IPS DF 4.7 (cell line): ENCODE results near the gene MAP3K2.

Source experiments
- DNase-seq: peaks from one replicate; pipeline ENCODE4 v3.0.0-alpha.2; 2013; ENCODE audit warnings: low spot score; ENCODE audit errors: extremely low read depth

The MAP3K2 gene

DNA sequence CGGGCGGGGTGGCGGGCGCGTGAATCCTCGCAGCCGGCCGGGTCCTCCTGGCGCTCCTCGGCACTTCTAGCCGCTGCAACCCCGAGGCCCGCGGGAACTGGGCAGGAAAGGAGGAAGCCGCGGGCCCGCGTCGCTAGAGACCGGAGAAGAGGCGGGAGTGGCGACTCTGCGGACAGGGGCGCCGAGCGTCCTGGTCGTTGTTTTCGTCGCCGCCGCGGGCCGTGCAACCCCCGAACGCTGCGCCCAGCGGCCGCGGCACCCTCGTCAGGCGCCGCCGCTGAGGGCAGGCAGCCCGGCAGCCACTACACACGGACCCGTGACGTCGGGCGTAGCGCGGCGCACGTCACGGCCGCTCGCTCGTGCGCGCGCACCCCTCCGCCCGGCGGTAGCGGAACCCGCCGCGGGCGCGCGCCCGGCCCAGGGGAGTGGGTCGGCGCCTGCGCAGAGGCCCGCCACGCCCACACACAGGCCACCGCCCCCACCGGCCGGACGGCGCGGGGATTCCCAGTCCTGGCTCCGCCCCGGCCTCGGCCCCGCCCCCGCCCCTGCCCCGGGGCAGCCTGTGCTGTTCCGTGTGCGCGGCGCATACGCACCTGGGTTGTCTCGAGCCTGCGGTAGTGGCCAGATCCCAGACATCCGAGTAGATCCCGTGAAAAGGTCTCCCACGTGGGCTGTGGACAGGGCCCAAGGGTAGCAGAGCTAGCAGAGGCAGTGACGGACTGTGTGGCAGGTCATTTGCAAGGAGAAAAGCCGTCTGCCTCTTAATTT lies at the start of gene MAP3K2:
MAP3K2 (minus strand) TSS at position 321 of the 768 bp plus-strand sequence. CDS start 44,846 bp downstream, outside the sequence.
- DNase-seq = no peak

DNA sequence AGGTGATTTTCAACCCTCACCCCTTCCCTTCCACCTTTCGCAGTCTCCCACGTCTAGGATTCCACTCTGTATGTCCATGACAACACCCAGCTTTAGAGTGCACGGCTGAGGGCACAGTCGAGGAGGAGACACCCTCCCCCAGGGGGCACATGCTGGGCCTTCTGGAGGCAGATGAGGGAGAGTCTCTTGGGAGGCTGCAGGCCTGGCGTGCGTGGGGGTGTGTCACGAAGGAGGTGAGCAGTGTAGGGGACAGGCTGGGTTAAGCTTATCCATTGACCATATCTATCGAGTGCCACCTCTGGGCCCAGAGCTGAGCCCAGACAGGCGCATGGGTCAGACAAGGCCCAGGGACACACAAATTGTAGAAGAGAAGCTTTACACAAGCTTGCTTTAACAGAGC lies 49.3 kb upstream of the MAP3K2 start:
- no peak for DNase-seq

GRCh38 chr2:127434515-127434914 lies 46.7 kb upstream of the MAP3K2 start:
- DNase-seq = no peak

GRCh38 chr2:127431408-127432023 lies 43.7 kb upstream of the MAP3K2 start:
- DNase-seq = no peak

- DNase-seq = no peak
Measured at GRCh38 chr2:127429844-127430425, 42.2 kb upstream of the MAP3K2 start.

DNA sequence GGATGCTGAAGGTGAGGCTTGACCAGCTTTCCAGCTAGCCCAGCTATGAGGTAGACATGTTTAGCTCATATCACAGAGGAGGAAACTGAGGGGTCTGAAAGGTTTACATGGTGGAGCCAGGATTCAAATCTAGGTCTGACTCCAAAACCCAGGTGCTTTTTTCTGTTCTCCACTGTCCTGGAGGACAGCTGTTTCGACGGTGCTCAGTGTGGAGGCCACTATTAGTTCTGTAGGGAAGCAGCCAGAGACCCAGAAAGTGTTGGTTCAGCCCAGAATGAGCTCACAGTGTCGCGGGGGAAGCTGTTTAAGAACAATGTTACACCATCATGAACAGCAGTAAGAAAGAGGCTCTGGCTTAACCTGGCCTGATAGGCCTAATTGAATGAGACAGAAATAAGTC lies 41.5 kb upstream of the MAP3K2 start:
- no peak for DNase-seq

DNA sequence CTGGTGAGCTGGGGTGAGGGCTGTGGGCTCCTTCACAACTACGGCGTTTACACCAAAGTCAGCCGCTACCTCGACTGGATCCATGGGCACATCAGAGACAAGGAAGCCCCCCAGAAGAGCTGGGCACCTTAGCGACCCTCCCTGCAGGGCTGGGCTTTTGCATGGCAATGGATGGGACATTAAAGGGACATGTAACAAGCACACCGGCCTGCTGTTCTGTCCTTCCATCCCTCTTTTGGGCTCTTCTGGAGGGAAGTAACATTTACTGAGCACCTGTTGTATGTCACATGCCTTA lies 41.0 kb upstream of the MAP3K2 start:
- no peak for DNase-seq

DNA sequence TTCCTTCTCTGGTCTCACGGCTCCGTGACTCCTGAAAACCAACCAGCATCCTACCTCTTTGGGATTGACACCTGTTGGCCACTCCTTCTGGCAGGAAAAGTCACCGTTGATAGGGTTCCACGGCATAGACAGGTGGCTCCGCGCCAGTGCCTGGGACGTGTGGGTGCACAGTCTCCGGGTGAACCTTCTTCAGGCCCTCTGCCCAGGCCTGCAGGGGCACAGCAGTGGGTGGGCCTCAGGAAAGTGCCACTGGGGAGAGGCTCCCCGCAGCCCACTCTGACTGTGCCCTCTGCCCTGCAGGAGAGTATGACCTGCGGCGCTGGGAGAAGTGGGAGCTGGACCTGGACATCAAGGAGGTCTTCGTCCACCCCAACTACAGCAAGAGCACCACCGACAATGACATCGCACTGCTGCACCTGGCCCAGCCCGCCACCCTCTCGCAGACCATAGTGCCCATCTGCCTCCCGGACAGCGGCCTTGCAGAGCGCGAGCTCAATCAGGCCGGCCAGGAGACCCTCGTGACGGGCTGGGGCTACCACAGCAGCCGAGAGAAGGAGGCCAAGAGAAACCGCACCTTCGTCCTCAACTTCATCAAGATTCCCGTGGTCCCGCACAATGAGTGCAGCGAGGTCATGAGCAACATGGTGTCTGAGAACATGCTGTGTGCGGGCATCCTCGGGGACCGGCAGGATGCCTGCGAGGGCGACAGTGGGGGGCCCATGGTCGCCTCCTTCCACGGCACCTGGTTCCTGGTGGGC lies 40.5 kb upstream of the MAP3K2 start:
- no peak for DNase-seq

DNA sequence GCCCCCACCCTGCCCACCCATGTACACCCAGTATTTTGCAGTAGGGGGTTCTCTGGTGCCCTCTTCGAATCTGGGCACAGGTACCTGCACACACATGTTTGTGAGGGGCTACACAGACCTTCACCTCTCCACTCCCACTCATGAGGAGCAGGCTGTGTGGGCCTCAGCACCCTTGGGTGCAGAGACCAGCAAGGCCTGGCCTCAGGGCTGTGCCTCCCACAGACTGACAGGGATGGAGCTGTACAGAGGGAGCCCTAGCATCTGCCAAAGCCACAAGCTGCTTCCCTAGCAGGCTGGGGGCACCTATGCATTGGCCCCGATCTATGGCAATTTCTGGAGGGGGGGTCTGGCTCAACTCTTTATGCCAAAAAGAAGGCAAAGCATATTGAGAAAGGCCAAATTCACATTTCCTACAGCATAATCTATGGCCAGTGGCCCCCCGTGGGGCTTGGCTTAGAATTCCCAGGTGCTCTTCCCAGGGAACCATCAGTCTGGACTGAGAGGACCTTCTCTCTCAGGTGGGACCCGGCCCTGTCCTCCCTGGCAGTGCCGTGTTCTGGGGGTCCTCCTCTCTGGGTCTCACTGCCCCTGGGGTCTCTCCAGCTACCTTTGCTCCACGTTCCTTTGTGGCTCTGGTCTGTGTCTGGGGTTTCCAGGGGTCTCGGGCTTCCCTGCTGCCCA lies 39.7 kb upstream of the MAP3K2 start:
- DNase-seq = no peak

GRCh38 chr2:127426501-127427354 lies 39.0 kb upstream of the MAP3K2 start:
- DNase-seq = no peak

DNA sequence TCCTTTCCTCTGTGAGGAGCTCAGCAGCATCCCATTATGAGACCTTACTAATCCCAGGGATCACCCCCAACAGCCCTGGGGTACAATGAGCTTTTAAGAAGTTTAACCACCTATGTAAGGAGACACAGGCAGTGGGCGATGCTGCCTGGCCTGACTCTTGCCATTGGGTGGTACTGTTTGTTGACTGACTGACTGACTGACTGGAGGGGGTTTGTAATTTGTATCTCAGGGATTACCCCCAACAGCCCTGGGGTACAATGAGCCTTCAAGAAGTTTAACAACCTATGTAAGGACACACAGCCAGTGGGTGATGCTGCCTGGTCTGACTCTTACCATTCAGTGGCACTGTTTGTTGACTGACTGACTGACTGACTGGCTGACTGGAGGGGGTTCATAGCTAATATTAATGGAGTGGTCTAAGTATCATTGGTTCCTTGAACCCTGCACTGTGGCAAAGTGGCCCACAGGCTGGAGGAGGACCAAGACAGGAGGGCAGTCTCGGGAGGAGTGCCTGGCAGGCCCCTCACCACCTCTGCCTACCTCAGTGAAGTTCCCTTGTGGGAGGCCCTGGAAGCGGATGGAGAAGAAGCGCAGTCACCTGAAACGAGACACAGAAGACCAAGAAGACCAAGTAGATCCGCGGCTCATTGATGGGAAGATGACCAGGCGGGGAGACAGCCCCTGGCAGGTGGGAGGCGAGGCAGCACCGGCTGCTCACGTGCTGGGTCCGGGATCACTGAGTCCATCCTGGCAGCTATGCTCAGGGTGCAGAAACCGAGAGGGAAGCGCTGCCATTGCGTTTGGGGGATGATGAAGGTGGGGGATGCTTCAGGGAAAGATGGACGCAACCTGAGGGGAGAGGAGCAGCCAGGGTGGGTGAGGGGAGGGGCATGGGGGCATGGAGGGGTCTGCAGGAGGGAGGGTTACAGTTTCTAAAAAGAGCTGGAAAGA lies 38.0 kb upstream of the MAP3K2 start:
- no peak for DNase-seq

DNA sequence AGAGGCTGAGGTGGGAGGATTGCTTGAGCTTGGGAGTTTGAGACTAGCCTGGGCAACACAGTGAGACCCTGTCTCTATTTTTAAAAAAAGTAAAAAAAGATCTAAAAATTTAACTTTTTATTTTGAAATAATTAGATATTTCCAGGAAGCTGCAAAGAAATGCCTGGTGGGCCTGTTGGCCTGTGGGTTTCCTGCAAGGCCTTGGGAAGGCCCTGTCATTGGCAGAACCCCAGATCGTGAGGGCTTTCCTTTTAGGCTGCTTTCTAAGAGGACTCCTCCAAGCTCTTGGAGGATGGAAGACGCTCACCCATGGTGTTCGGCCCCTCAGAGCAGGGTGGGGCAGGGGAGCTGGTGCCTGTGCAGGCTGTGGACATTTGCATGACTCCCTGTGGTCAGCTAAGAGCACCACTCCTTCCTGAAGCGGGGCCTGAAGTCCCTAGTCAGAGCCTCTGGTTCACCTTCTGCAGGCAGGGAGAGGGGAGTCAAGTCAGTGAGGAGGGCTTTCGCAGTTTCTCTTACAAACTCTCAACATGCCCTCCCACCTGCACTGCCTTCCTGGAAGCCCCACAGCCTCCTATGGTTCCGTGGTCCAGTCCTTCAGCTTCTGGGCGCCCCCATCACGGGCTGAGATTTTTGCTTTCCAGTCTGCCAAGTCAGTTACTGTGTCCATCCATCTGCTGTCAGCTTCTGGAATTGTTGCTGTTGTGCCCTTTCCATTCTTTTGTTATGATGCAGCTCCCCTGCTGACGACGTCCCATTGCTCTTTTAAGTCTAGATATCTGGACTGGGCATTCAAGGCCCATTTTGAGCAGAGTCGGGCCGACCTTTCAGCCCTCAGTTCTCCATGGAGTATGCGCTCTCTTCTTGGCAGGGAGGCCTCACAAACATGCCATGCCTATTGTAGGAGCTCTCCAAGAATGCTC lies 37.1 kb upstream of the MAP3K2 start:
- DNase-seq = no peak

DNA sequence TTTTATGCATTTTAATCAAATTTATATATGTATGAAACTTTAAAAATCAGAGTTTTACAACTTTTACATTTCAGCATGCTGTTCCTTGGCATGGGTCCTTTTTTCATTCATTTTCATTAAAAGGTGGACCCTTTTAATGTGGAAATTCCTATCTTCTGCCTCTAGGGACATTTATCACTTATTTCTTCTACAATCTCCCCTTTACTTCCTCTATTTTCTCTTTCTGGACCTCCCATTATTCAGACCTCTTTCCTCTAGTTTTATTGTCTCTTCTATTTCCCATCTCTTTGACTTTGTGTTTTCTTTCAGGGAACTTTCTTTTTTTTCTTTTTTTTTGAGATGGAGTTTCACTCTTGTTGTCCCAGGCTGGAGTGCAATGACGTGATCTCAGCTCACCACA lies 36.1 kb upstream of the MAP3K2 start:
- no peak for DNase-seq

GRCh38 chr2:127423478-127423843 lies 35.7 kb upstream of the MAP3K2 start:
- DNase-seq = no peak

DNA sequence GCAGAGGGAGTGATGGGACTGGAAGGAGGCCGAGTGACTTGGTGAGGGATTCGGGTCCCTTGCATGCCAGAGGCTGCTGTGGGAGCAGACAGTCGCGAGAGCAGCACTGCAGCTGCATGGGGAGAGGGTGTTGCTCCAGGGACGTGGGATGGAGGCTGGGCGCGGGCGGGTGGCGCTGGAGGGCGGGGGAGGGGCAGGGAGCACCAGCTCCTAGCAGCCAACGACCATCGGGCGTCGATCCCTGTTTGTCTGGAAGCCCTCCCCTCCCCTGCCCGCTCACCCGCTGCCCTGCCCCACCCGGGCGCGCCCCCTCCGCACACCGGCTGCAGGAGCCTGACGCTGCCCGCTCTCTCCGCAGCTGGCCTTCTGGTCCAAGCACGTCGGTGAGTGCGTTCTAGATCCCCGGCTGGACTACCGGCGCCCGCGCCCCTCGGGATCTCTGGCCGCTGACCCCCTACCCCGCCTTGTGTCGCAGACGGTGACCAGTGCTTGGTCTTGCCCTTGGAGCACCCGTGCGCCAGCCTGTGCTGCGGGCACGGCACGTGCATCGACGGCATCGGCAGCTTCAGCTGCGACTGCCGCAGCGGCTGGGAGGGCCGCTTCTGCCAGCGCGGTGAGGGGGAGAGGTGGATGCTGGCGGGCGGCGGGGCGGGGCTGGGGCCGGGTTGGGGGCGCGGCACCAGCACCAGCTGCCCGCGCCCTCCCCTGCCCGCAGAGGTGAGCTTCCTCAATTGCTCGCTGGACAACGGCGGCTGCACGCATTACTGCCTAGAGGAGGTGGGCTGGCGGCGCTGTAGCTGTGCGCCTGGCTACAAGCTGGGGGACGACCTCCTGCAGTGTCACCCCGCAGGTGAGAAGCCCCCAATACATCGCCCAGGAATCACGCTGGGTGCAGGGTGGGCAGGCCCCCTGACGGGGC lies 35.0 kb upstream of the MAP3K2 start:
- no peak for DNase-seq

DNA sequence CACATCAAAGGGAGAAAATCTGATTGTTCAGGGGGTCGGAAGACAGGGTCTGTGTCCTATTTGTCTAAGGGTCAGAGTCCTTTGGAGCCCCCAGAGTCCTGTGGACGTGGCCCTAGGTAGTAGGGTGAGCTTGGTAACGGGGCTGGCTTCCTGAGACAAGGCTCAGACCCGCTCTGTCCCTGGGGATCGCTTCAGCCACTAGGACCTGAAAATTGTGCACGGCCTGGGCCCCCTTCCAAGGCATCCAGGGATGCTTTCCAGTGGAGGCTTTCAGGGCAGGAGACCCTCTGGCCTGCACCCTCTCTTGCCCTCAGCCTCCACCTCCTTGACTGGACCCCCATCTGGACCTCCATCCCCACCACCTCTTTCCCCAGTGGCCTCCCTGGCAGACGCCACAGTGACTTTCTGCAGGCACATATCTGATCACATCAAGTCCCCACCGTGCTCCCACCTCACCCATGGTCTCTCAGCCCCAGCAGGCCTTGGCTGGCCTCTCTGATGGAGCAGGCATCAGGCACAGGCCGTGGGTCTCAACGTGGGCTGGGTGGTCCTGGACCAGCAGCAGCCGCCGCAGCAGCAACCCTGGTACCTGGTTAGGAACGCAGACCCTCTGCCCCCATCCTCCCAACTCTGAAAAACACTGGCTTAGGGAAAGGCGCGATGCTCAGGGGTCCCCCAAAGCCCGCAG lies 34.2 kb upstream of the MAP3K2 start:
- DNase-seq = no peak
